GM21367 (cell line): Measurements from ENCODE around the gene ACSF3.

ENCODE experiments used
- ATAC-seq: cut with Tn5 transposase; IDR thresholded peaks from one replicate; pipeline ENCODE4 v1.9.1; 2021; ENCODE audit not compliant: unreplicated experiment

ACSF3 gene

DNA sequence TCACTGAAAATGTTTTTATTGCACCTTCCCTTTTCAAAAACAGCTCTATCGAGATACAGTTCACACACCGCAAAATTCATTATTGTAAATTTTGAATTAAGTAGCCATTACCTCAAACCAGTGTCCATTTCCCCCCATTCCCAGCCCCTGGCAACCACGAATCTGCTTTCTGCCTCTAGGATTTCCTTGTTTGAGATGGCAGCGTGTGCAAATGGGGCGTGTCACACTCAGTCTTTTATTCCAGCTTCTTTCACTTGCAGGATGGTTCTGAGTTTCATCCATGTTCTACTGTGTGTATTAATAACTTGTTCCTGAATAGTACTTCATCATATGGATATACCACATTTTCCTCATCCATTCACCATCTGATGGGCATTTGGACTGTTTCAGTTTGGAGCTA lies 14.8 kb downstream of the ACSF3 start:
- no peak for ATAC-seq

DNA sequence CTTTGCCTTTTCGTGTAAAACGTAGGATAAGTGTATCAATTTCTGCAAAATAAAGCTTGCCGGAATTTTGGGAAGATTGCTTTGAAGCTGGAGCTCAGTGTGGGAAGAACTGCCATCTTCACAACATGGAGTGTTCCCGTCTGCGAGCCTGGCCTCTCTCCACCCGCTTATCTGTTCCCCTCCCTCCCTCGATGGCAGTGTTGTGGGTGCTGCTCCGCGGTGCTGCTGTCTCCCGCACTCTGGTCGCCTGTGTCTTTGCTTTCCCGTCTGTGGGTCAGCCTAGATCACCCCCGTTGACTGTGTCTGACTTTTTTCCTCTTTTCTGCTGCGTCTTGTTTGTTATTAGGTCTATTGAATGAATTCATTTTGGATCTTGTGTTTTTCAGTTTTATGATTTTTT lies 17.0 kb downstream of the ACSF3 start:
- ATAC-seq = no peak

DNA sequence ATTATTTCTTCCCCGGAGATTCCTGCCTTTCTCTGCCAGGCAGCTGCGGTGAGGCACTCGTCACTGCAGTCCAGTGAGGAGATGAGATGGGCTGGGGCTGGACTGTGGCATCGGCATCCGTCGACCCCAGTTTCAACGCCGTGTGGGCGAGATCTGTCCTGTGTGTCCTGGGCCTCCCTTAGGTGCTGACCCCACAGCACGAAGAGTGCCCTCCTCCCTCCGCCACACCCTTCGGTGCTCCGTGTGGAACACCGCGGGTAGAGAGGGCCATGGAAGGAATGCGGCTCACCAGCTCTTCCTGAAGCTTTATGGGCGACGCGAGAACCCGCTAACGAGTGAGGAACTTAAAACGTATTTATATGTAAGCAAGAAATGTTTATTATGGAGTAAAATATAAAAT lies 17.6 kb downstream of the ACSF3 start:
- ATAC-seq = no peak

DNA sequence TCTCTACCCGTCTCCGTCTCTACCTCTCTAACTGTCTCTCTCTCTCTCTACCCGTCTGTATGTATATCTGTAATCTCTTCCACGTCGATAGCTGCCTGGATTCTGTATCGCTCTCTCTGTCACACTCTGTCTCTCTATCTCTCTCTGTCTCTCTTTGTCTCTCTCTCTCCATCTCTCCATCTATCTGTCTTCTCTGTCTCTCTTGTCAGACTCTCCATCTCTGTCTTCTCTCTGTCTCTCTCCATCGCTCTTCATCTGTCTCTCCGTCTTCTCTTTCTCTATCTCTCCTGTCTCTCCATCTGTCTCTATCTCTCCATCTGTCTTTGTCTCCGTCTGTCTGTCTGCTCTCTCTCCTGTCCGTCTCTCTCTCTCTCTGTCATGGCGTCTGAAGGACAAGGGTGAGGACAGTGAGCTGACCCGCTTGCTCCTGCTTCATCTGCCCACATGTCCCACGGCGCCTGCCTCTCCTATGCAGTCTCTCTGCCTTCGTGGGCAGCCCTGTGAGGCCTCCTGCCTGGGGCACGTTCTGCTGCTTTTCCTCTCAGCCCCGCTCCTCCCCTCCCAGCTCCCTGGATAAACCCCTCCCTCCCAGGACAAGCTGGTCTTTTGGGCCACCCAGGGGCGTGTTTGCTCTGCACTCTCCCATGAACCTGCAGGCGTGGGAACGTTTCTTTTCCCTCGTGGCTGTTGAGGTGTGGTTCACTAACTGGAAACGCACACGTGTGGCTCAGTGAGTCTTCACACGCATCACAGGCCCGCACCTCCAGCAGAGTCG lies 18.9 kb downstream of the ACSF3 start:
- ATAC-seq = no peak

DNA sequence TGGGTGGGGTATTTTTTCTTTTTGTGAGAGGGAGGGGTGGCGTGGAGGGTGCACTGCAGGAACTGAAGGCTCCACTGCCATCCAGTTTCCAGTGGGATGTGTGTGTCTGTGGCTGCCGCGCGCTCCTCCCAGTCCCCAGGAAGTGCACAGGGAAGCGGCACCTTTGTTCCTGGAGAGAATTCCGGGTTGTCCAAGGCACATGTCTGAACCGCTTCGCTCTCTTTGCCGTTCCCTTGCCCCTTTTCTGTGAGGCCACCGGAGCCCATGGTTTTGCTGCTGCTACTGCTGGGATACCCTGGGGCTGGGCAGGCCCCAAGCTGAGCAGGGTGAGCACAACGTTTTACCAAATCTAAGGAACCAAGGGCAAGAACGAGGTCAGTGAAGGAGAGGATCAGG lies 19.5 kb downstream of the ACSF3 start:
- no peak for ATAC-seq

DNA sequence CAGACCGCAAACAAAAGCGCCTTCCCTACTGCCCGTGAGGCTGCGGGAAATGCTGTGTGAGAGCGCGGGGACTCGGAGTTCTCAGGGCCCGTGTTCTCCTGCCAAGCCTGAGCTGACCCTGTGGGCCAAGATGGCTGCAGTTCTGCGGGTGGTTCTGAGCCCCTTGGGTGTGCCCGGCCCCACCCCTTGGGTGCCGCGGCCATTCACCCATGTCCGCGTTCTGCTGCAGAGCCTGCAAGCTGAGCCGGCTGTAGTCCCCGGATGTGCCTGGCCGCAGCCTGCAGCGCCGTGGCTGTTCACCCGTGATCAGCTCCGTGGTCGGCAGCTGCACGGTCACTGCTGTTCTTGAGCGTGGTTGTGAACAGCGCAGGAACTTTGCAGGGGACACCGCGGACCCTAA lies 20.0 kb downstream of the ACSF3 start:
- ATAC-seq = no peak

DNA sequence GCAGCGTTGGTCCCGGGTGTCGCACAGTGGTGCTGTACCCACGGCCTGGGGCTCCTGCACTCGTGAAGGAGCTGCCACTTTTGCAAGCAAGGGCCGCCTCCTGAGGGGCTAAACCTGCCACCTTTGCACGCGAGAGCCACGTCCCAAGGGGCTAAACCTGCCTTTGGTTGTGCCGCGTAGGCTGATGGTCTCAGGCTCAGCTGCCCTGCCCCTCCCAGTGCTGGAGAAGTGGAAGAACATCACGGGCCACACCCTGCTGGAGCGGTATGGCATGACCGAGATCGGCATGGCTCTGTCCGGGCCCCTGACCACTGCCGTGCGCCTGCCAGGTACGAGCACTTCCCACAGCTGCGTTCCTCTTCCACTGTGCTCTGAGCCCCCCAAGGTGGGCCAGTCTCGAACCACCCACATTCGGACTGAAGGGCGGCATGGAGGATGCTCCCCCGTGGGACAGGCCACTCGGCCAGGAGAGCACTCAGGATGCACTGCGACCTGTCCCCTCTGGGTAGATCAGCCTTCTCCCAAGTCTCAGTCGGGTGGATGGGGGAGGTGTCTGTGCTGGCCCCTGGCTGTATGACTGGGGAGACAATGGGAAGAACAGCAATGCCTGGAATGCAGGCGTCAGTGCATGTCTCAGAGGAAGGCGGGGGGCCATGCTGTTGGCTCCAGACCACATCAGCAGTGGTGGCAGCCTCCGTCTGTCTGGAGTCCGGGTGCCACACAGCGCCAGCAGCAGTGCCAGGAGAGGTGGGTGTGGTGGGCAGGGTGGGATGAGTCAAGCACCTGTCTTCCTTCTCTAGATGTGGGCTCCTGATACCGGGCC lies 20.7 kb downstream of the ACSF3 start:
- ATAC-seq = no peak

DNA sequence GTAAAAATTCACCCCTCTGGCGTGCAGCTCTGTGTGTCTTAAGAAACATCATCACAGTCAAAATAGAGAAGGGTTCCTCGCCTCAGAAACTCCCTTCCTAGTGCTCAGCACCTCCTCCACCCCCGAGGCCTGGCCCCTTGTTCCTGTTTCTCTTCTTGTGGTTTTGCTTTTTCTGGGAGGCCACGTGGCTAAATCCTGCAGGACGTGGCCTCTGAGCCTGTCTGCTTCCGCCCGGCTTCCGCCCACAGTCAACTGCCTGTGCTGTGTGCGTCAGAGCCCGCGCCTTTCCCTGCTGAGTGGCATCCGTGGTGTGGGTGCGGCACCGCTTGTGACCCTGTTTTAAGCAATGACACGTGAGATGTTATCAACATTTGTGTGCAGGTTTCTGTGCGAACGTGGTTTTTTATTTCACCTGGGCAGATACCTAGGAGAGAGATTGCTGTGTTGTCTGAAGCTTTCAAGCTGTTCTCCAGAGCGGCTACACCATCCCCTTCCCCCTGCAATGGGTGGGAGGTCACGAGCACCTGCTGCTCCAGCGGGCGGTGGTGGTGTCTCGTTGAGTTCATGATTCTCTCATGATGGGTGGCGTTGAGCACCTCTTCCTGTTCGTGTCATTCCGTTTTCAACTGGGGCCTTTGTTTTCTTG lies 21.7 kb downstream of the ACSF3 start:
- ATAC-seq = peak; percentile 55

DNA sequence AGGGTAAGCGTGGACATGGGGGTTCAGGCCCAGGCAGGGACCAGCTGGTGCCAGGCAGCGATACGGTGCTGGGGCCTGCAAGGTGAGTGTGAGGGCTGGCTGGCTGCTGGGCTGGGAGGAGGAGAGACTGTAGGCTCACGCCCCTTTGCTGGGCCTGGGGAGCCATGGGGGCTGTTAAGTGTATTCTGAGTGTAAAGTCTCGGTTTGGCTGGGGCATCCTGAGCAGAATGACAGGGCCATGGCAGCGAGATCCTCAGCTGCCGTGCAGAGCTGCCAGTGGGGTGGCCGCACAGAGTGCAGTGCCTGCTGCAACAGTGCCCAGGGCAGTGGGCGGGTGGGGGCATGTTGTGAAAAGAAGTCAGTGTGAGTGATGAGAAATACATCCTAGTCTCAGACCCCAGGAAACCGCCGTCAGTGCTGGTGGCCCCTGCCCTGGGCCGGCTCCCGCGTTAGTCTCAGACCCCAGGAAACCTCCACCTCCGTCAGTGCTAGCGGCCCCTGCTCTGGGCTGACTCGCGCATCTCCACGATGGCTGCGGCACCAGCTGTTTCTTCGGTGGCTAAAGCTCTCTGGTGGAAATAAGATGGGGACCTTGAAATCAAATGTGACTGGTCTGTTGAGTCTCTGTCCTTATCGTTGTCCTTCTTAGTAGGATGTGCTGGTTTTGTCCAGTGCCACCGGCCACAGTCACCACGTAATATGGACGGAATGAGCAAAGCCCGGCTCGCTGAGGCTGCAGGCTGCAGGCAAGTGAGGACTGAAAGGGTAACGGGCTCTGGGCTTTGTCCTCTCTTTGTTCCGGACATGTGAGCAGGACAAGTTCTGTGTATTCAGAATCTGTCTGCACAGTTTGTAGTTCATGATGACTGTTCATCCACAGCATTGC lies 22.9 kb downstream of the ACSF3 start:
- ATAC-seq = no peak

DNA sequence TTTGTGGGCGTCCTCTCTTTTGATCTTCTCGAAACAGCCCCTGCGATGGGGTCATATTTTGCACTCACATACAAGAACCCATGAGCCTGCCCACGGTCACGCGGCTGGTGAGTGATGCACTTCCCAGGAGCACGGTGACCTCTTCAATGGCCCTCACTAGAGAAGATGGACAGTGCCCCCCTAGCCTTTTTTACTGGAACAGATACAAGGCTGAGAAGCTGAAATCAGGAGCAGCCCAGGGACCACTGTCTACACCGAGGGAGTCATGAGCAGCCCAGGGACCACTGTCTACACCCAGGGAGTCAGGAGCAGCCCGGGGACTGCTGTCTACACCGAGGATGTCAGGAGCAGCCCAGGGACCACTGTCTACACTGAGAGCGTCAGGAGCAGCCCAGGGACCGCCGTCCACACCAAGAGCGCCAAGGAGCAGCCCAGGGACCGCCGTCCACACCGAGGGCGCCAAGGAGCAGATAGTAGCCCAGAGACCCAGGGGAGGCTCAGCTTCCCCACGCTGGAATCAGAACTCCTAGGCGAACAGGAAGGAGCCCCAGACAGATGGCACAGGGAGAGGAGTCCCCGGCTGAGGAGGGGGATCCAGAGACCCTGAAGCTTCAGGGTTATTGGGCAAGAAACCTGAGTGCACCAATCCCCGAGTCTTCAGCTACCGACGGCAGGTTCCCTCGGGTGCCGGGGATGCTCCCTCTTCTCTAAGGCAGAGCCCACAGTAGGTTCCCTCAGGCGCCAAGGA lies 23.7 kb downstream of the ACSF3 start:
- ATAC-seq = no peak

DNA sequence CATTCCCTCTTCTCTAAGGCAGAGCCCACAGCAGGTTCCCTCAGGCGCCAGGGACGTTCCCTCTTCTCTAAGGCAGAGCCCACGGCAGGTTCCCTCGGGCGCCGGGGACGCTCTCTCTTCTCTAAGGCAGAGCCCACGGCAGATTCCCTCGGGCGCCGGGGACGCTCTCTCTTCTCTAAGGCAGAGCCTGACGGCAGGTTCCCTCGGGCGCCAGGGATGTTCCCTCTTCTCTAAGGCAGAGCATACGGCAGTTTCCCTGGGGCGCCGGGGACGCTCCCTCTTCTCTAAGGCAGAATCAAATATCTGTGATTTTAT lies 24.3 kb downstream of the ACSF3 start:
- ATAC-seq = no peak

DNA sequence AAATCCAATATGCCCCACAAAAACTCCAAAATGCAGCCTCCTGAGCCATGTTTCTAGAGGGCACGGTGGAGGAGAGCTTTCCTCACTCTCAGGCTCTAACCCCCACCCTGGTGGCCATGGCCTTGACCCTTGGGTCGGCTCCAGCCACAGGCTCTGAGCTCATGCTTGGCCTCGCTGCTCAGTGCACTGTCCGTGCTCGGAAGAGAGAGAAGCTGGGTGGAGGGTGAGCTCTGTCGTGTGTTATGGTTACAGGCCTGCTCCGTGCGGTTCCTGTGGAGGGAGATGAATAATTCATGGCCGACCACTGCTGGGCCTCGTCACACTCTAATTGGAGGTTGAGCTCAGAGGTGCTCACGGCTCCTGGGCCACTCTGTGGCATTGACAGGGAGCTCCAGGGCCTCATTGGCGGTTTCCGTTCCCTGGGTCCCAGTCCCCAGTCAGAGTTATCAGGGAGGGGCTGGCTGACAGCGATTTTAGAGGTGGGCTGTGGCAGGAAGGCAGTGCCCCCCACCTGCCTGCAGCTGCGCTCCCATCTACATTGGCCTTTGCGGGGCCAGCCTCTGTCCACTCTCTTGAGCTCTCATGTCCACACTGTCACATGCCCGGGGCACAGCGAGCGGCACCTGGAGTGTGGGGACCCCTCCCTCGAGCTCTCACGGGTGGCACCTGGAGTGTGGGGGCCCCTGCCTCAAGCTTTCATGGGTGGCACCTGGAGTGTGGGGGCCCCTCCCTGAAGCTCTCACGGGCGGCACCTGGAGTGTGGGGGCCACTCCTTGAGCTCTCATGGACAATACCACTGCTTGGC lies 24.9 kb downstream of the ACSF3 start:
- no peak for ATAC-seq

DNA sequence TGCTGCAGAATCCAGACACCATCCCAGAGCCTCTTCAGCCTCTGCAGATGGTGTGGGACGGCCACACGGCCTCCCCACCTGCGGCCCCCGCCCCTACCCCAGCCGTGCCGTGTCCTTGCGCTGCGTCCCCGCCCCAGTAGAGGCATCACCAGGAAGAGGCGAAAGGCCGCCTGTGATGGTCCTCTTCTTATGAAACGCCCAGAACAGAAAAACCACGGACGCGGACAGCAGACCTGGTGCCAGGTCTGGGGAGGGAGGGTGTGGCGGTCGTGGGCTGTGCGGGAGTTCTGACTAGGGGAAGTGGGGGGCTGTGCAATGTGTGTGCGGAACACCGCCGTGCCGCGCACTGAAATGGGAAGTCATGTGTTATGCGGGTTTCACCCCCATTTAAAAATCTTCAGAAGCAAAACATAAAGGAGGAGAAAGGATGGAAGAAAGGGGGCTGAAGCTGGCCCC lies 25.5 kb downstream of the ACSF3 start:
- no peak for ATAC-seq

DNA sequence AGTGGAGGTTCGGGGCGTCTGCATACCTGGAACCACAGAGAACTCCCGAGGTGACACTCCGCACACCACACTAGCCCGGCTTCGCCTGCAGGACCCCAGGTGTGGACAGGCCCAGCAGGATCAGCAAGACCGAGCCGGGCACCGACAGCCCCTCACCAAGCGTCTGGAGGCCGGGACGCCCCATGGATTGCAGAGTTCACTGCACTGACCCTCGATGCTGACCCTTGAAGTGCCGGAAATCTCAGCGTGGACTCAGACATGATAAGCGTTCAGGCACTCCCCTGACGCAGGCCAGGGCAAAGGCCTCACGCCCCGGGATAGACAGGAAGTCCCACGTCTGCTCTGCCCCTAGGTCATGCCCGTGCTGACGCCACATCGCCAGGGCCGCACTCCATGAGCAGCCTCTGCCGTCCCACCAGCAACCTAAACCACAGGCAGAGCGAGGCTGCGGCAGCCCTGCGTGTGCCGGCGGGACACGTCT lies 26.0 kb downstream of the ACSF3 start:
- ATAC-seq = no peak

DNA sequence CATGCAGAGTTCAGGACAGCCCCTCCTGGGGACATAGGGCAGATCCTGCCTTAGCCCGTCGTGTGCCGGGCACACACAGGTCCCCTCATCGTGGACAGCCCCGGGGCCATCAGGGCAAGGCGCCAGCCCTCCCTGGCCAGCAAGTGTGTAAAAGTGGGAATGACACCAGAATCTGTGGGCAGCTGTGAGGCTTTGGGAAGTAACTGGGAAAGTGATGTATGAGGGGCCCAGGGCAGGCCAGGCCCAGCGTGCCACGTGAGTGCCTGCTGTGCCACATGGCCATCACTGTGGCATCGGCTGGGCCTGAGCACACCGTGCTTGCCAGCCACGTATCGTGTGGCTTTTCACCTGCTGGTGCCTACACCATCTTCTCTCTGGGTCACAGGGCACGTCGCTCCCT lies 26.6 kb downstream of the ACSF3 start:
- ATAC-seq = no peak

DNA sequence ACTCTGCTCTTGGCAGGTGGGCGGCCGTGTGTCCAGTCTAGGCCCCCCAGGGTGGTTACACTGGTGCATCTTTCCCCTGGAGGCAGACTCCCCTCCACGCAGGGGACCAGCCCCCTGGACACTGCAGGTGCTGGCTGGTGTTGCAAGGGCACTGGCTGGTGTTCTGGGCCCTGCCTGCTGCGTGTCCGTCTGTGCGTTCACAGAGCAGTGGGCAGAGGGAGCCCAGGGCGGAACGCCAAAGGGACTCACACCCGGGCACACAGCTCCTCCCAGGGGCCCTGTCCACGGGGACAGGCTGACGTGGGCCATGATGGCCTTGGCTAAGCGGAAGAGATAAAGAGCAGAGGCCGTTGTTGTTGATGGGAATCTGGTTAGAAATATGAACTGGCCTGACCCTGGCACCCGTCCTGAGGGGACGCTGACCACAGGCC lies 27.3 kb downstream of the ACSF3 start:
- ATAC-seq = no peak

DNA sequence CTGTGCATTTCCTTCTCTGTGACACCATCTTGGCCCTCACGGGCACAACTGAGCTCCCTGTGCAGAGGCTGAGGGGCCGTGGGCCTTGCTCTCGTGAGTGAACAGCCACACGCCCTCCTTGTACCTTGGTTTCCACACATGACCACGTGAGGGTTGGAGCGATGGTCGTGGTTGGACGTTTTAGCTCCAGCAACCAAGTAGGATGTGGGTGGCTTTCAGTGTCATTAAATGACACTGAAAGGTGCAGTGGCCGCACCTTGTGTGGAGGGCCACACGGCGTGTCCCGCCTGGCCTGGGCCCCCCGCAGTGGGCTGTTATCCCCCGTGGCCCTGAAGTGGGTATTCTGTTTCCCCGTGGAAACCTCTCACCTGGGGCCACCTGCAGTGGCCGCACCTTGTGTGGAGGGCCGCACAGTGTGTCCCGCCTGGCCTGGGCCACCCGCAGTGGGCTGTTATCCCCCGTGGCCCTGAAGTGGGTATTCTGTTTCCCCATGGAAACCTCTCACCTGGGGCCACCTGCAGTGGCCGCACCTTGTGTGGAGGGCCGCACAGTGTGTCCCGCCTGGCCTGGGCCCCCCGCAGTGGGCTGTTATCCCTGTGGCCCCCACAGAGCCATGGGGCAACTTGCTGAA lies 28.2 kb downstream of the ACSF3 start:
- ATAC-seq = no peak

DNA sequence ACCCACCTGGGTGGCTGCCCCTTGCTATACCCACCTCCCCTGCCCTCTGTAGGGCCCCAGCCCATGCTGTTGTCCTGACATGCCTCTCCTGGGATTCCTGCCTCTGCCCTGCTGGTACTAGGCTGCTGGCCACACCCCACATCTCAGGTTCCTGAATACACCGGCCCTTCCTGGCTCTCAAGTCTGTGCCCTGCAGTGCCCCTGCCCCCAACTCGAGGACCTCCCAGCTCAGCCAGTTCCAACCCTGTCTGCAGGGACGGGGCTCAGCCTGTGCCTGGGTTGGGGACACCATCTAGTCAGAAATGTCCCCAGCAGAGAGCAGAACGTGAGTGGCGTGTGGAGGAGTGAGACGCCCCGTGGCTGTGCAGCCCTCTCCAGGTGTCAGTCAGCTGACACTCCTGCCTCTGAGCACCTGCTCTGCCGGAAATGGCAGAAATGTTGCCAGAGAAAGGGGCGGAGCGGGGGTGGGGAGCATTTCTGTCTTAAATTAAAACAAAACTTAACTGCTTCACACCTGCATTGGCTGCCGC lies 28.7 kb downstream of the ACSF3 start:
- no peak for ATAC-seq
